ENCODE results near the gene SCIMP.
"Not testable (repeated sequence)": the region's sequence is repeated elsewhere in the genome, so short reads cannot be mapped to it uniquely, and the experiment has no call there.

SCIMP gene

GRCh38 chr17:5237541-5238016, 2.9 kb upstream of the SCIMP start:
- no peak for DNase-seq (ENCODE audit: low read depth in 2 of 2)

GRCh38 chr17:5236938-5237540, 2.4 kb upstream of the SCIMP start:
- no peak for DNase-seq (ENCODE audit: low read depth in 2 of 2)

GRCh38 chr17:5233492-5233891, 1.2 kb downstream of the SCIMP start:
- not testable (repeated sequence) for DNase-seq (ENCODE audit: low read depth in 2 of 2)

- DNase-seq (ENCODE audit: low read depth in 2 of 2), result no peak
Measured at GRCh38 chr17:5226940-5227878, 7.5 kb downstream of the SCIMP start.

GRCh38 chr17:5225668-5226457, 8.8 kb downstream of the SCIMP start:
- no peak for DNase-seq (ENCODE audit: low read depth in 2 of 2)

GRCh38 chr17:5221912-5222311, 12.7 kb downstream of the SCIMP start:
- DNase-seq (ENCODE audit: low read depth in 2 of 2), result not testable (repeated sequence)

- no peak for DNase-seq (ENCODE audit: low read depth in 2 of 2)
Measured at GRCh38 chr17:5220074-5220473, 14.6 kb downstream of the SCIMP start.

GRCh38 chr17:5219536-5219935, 15.1 kb downstream of the SCIMP start:
- DNase-seq (ENCODE audit: low read depth in 2 of 2), result no peak

GRCh38 chr17:5217562-5217961, 17.1 kb downstream of the SCIMP start:
- not testable (repeated sequence) for DNase-seq (ENCODE audit: low read depth in 2 of 2)

- no peak for DNase-seq (ENCODE audit: low read depth in 2 of 2)
Measured at GRCh38 chr17:5211458-5211857, 23.2 kb downstream of the SCIMP start.

GRCh38 chr17:5210614-5211252, 23.9 kb downstream of the SCIMP start:
- no peak for DNase-seq (ENCODE audit: low read depth in 2 of 2)

GRCh38 chr17:5210091-5210490, 24.6 kb downstream of the SCIMP start:
- no peak for DNase-seq (ENCODE audit: low read depth in 2 of 2)

- no peak for DNase-seq (ENCODE audit: low read depth in 2 of 2)
Measured at GRCh38 chr17:5209396-5209795, 25.3 kb downstream of the SCIMP start.

- DNase-seq (ENCODE audit: low read depth in 2 of 2), result no peak
Measured at GRCh38 chr17:5203908-5204294, 30.8 kb downstream of the SCIMP start.

GRCh38 chr17:5203178-5203907, 31.3 kb downstream of the SCIMP start:
- DNase-seq (ENCODE audit: low read depth in 2 of 2), result no peak

- no peak for DNase-seq (ENCODE audit: low read depth in 2 of 2)
Measured at GRCh38 chr17:5201011-5201410, 33.6 kb downstream of the SCIMP start.

GRCh38 chr17:5200360-5200759, 34.3 kb downstream of the SCIMP start:
- no peak for DNase-seq (ENCODE audit: low read depth in 2 of 2)

- DNase-seq (ENCODE audit: low read depth in 2 of 2), result no peak
Measured at GRCh38 chr17:5198472-5198871, 36.2 kb downstream of the SCIMP start.

- no peak for DNase-seq (ENCODE audit: low read depth in 2 of 2)
Measured at GRCh38 chr17:5194346-5194745, 40.3 kb downstream of the SCIMP start.

GRCh38 chr17:5191541-5192417, 42.9 kb downstream of the SCIMP start, which contains the start of gene ZNF594:
TSS of gene ZNF594 (minus strand) at chr17:5191868. CDS start at chr17:5184256, 7,612 bp downstream.
- DNase-seq (ENCODE audit: low read depth in 2 of 2), result peak; percentile 96 to 97
